Measurements from ENCODE around the gene CYBA.

DNA sequence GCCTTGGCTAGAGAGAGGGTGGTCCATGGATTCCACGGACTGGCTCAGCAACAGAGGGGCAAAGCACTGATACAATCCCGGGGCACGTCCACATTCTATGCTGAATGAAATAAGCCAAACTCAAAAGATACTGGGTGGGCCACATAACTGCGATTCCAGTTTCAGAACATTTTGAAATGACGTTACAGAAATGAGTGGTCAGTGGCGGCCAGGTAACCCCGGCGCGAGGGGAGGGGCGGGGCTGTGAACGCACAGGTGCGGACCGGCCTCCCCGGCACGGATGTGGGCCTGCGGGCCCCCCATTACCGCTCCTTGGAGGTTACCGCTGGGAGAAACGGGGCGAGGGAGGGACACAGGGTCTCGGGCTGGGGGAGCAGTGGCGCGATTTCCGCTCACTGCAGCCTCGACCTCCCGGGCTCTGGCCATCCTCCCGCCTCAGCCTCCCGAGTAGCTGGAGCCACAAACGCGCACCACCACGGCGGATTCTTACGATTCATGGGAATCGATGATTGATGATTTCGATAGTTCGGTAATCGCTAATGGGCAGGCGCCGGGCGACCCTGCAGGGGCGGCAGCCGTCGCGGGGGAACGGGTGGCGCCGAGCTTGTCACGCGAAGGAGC is 11.5 kb upstream of the CYBA start:
- TF ChIP-seq, protein P1, sequence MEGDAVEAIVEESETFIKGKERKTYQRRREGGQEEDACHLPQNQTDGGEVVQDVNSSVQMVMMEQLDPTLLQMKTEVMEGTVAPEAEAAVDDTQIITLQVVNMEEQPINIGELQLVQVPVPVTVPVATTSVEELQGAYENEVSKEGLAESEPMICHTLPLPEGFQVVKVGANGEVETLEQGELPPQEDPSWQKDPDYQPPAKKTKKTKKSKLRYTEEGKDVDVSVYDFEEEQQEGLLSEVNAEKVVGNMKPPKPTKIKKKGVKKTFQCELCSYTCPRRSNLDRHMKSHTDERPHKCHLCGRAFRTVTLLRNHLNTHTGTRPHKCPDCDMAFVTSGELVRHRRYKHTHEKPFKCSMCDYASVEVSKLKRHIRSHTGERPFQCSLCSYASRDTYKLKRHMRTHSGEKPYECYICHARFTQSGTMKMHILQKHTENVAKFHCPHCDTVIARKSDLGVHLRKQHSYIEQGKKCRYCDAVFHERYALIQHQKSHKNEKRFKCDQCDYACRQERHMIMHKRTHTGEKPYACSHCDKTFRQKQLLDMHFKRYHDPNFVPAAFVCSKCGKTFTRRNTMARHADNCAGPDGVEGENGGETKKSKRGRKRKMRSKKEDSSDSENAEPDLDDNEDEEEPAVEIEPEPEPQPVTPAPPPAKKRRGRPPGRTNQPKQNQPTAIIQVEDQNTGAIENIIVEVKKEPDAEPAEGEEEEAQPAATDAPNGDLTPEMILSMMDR (conservative IDR thresholded peaks at IDR 0.05; ENCODE audit: low read depth, low read length): no peak
- TF ChIP-seq, protein P2, sequence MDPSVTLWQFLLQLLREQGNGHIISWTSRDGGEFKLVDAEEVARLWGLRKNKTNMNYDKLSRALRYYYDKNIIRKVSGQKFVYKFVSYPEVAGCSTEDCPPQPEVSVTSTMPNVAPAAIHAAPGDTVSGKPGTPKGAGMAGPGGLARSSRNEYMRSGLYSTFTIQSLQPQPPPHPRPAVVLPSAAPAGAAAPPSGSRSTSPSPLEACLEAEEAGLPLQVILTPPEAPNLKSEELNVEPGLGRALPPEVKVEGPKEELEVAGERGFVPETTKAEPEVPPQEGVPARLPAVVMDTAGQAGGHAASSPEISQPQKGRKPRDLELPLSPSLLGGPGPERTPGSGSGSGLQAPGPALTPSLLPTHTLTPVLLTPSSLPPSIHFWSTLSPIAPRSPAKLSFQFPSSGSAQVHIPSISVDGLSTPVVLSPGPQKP (IDR thresholded peaks at IDR 0.05; ENCODE audit: borderline replicate concordance, low read depth, low read length): no peak
- TF ChIP-seq CEBPB (IDR thresholded peaks at IDR 0.05; ENCODE audit: low read depth, low read length) (no peak), POLR2A (IDR thresholded peaks at IDR 0.05; ENCODE audit: low read depth, low read length) (no peak), NFE2L2 (IDR thresholded peaks at IDR 0.05; ENCODE audit: low read depth, low read length) (no peak), BHLHE40 (IDR thresholded peaks at IDR 0.05; ENCODE audit: low read depth, low read length) (no peak), FOS (IDR thresholded peaks at IDR 0.05; ENCODE audit: low read depth, low read length) (no peak), RAD21 (IDR thresholded peaks at IDR 0.05; ENCODE audit: low read length) (no peak), SMC3 (IDR thresholded peaks at IDR 0.05; ENCODE audit: low read depth, low read length) (no peak), CHD1 (IDR thresholded peaks at IDR 0.05; ENCODE audit: low read depth, low read length) (no peak)
- TF ChIP-seq, protein P3, sequence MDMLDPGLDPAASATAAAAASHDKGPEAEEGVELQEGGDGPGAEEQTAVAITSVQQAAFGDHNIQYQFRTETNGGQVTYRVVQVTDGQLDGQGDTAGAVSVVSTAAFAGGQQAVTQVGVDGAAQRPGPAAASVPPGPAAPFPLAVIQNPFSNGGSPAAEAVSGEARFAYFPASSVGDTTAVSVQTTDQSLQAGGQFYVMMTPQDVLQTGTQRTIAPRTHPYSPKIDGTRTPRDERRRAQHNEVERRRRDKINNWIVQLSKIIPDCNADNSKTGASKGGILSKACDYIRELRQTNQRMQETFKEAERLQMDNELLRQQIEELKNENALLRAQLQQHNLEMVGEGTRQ (IDR thresholded peaks at IDR 0.05; ENCODE audit: low read depth, low read length): no peak

Measured in IMR-90 (cell line).